GM10266 (cell line): ENCODE measurements around the gene ASTL.

Experiments
- DNase-seq: peaks from one replicate; pipeline ENCODE4 v3.0.0; 2012; ENCODE audit errors: extremely low spot score
- TF ChIP-seq, protein P1 (sequence below): IDR thresholded peaks from 2 replicates; pipeline ENCODE4 v1.5.1; 2012; ENCODE audit warnings: mild to moderate bottlenecking, low read depth; ENCODE audit not compliant: control insufficient read depth, insufficient read depth; ENCODE audit errors: missing control alignments

The ASTL gene

DNA sequence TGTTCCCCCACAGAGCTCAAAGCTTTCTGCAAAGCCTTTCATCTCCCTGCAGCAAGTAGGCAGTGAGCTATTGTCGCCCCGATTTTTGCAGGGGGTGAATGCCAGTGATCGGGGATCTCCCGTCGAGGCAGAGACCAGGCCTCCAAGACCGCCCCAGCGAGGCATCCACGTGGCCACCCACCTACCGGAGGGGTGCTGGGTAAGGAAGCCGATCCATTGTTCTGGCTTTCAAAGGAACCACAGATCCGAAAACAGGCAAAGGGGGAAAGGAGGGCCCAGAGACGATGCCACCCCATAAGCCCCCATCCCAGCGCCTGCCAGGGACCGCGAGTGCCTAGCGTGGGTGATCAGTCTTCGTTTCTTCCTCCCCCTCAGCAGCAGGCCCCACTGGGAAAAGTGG is 24.4 kb downstream of the ASTL start:
- TF ChIP-seq, protein P1, sequence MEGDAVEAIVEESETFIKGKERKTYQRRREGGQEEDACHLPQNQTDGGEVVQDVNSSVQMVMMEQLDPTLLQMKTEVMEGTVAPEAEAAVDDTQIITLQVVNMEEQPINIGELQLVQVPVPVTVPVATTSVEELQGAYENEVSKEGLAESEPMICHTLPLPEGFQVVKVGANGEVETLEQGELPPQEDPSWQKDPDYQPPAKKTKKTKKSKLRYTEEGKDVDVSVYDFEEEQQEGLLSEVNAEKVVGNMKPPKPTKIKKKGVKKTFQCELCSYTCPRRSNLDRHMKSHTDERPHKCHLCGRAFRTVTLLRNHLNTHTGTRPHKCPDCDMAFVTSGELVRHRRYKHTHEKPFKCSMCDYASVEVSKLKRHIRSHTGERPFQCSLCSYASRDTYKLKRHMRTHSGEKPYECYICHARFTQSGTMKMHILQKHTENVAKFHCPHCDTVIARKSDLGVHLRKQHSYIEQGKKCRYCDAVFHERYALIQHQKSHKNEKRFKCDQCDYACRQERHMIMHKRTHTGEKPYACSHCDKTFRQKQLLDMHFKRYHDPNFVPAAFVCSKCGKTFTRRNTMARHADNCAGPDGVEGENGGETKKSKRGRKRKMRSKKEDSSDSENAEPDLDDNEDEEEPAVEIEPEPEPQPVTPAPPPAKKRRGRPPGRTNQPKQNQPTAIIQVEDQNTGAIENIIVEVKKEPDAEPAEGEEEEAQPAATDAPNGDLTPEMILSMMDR = no peak
- DNase-seq = no peak

DNA sequence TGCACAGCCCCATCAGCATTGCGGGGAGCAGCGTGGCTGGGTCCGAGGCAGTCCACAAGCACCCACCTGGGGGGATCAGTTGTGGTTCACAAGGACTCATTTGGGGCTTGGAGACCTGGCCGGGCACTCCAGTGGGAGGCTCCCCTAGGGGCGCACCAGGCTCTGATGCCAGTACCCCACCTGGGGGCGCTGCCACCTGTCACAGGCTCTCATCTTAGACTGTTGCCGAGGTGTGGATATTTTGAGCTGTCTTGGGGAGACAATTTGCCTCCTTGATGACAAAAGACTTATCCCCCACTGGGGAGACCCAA is 25.0 kb downstream of the ASTL start:
- TF ChIP-seq, protein P1 = peak; percentile 31
- no peak for DNase-seq

DNA sequence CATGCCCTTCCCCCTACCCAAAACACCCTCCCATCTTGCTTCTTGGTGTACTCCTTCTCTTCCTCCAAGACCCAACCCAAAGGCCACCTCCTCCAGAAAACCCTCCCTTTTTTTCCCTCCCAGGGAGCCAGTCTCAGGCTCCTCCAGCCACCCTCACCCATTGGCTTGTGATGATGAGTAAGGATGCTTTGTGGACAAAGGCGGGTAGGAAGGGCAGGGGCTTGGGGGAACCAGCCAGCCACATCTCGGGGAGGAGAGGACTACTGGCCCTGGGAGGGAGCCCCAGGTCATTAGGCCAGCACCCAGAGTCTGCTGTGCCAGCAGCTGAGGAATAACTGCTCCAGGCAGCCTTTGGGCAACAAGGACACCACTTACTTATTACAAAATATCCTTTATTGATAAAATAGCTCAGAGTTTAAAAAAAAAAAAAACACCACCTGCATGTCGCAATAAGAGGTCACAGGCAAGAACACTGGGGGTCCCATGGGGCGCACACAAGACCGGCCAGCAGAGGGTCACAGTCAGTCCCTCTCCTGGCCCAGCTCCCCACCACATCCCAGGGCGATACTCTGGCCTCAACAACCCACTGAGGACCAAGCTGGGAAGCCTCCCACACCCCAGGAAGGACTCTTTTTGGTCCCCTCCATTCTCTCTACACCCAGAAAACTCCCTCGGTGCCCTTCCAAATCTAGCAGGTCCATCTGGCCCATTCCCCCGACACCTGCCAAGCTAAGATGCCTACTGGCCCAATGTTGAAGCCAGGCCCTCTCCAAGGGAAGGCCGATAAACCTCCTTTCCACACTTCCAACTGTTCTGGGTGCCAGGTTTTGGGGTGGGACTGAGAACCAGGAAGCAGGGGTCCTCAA is 25.6 kb downstream of the ASTL start:
- TF ChIP-seq, protein P1 = no peak
- no peak for DNase-seq

DNA sequence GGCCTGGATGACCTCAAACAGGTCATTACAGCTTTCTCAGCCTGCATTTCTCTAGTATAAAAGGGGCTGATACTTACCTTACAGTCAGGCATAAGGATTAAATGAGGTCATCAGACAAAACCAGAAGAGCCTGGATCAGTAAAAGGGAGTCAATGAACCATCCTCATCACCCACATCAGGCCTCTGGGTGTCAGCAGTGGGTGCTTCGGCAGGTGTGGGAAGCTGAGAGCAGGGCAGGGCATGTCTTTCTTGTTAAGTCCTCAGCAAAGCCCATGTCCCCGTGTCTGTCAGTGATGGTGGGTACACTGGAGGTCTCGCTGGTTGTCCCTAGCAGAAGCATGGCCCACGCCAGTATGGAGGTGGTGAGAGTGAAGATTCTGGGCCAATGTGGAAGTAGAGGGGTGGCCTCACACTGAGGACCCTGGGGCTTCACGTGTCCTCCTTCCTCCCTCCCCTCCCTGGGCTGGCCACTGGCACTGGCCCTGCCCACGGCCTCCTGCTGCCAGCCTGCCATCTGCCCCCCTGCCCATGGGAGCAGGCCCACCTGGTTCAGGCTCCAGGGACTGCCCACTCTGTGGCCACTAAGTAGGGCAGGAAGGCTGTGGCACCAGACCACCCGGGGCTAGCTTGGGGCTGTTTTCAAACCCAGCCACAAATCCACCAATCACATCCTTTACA is 26.3 kb downstream of the ASTL start:
- DNase-seq = no peak
- TF ChIP-seq, protein P1 = no peak

DNA sequence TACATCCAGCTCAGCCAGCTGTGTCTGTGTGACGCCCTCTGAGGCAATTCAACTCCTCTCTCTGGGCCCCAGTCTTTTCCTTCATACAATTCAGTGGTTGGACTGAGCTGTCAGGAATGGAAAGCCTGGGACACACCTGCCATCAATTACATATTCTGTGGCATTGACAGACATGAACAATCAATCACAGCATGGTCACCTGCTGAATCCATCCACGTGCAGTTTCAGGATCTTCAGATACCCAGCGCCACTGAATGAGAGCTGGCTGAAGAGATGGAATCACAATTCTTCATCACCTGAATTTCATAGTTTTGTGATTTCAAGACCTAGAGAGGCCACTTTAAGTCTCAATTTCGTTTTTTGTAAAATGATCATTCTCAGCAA is 27.1 kb downstream of the ASTL start:
- no peak for DNase-seq
- TF ChIP-seq, protein P1 = no peak

DNA sequence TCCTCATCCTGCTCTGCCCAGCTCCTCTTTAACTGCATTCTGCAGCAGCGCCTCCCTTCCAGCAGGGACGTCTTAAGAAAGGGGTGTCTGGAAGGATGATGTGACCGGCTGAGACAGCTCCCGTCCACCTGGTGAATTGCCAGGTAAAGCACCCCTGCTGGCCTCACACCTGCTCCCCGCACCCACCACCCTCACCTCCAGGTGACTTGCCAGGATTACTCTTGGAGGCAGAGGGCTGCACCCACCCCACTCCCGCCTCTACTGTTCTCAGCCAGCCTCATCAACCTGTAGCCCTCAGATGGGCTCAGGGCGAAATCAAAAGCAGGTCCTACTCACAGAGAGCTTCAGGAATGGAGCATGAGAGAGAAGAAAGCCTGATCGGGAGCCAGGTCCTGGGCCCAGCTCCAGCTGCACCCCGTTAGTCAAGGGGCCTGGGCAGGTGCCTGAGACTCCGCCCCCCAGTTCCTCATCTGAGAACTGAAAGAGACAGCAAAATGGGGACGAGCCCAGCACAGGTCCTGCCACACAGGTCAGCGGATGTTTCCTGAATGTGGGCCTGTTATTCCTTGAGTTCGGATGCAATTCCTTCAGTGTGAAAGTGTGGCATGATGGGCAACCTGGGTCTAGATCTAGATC is 27.6 kb downstream of the ASTL start:
- TF ChIP-seq, protein P1 = no peak
- DNase-seq = no peak
